HL-60/S4 treated with retinoic acid at 250 ng/mL for 4 days and 3 days (cell line): Measurements from ENCODE around the gene AHRR.

Experiments
- in situ Hi-C: fragments of 300-500 bp; cut with MboI; formaldehyde crosslinking; loops from 2 replicates; pipeline ENCODE4 v1.7.0; 2022; ENCODE audit warnings: low sequenced_read_pairs

Gene AHRR

DNA sequence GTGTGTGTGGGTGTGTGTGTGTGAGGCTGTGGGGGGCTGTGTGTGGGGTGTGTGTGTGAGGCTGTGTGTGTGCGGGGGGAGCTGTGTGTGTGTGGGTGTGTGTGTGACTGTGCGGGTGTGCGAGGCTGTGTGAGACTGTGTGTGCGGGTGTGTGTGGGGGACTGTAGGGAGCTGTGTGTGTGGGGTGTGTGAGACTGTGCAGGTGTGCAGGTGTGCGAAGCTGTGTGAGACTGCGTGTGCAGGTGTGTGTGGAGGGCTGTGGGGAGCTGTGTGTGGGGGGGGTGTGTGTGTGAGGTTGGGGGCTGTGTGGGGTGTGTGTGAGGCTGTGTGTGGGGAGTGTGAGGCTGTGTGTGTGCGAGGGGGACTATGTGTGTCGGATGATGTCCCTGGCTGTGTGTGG lies 23.2 kb downstream of the AHRR start:
- in situ Hi-C loops = no loop called here

DNA sequence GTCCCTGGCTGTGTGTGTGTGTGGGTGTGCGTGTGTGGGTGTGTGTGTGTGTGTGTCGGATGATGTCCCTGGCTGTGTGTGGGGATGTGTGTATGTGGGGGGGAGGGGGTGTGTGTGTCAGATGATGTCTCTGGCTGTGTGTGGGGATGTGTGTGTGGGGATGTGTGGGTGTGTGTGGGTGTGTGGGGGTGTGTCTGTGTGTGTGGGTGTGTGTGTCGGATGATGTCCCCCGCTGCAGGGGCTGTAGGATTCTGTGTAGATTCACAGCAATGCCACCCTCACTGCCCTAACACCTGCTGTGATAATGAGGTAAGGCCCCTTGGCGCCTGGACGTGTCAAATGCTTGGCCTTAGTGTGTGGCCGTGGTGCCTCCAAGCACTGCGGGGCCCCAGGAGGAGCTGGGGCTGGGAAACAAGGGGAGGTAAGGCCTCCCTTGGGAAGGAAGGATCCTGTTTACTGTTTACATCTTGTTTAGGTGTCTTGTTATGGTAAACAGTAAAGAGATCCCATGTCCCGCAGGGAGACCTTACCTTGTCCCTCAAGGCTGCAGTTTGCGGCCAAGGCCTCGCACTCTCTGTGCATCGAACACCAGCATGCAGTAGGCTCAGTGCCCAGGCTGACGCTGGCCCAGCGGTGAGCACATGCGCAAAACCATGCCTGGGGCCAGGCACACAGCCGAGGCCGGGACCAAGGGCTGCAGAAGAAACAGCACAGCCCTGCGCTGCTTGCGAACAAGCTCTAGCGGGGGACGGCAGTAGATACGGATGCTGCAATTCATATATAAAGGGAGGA lies 24.1 kb downstream of the AHRR start:
- in situ Hi-C loops = no loop called here

DNA sequence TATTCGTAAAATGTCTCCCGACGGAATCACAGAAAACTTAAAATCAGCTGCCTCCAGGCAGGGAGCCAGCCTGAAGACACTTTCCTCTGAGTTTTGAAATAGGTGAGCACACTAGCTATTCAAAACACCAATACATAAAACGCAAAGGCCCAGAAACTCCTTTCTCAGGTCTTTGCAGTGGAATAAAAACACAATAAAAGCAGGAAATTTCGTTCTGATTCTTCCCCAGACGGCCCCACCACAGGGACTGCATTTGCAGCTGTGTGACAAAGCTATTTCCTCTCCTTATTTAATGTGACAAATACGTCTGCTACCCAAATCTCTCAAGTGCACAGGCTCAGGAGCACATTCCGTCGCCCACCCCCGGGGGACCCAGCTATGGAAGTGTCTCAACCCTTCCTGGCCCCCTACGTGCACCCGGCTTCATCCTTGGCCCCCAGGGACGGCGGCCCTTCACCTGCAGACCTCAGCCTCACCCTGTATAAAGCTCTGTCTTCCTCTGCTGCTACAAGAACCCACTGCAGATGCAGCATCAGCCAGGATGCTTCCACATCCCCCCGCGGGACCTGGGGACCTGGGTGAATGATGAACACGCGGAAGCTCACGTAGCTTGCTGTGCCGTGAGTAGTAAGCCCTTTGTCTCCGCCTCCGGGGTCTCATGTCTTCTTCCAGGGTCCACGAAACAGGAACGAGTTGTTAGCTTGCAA lies 24.9 kb downstream of the AHRR start:
- in situ Hi-C loops = no loop called here

DNA sequence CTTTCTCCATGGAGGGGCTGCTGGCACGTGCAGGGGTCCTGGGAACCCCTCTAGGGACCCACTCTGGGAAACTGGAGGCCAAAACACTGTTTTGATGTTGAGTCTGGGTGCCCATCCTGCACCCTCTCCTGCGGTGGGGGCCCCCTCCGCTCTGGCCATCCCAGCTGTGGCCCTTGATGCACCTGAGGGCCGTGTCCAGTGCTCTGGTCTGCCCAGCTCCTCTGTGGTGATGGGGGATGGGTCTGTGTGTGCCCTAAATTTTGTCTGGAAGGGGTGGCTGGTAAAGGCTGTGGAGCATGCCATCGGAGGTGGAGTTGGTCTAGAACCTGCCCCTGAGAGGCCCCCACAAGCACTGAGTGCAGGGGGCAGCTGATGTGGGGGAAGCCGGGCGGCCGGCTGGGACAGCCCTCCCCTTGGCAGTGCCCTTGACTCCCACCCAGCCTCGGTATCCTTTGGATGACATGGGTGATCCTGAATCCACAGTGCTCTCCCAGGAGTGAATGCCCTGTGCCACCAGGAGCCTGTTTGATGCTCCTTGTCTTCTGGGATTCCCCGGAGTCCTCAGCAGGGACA lies 26.3 kb downstream of the AHRR start:
- in situ Hi-C loops = no loop called here

DNA sequence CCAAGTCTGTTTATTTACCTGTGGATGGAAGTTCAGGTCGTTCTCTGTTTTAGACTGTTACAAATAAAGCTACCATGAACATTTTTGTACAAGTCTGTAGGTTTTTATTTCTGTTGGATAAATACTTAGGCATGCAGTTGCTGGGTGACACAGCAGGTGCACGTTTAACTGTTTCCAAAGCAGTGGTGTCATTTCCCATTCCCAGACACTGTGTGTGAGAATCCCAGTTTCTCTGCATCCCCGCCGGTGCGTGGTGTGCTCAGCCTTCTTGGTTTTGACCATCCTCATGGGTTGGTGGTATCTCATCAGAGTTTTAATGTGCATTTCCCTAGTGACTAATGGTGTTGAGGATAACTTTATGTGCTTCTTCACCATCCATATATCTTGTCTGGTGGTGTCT lies 27.2 kb downstream of the AHRR start:
- in situ Hi-C loops = no loop called here

DNA sequence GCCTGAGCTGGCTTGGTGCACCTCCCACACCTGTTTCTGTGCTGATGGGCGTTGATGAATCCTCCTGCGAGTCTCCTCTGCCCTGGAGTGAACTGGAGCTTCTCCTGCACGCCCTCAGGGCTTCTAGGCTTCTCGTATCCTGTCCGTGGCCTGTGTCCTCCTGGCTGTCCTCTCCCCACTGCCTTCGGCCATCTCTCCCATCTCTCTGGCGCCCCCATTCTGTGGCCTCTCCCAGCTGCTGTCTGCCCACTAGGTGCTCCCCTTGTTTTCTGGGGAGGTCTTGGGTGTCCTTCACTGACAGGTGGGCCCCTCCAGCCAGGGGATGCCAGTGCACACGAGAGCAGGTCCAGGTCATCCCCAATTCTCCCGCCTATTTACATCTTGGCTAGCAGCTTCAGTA lies 28.8 kb downstream of the AHRR start:
- in situ Hi-C loops = no loop called here

DNA sequence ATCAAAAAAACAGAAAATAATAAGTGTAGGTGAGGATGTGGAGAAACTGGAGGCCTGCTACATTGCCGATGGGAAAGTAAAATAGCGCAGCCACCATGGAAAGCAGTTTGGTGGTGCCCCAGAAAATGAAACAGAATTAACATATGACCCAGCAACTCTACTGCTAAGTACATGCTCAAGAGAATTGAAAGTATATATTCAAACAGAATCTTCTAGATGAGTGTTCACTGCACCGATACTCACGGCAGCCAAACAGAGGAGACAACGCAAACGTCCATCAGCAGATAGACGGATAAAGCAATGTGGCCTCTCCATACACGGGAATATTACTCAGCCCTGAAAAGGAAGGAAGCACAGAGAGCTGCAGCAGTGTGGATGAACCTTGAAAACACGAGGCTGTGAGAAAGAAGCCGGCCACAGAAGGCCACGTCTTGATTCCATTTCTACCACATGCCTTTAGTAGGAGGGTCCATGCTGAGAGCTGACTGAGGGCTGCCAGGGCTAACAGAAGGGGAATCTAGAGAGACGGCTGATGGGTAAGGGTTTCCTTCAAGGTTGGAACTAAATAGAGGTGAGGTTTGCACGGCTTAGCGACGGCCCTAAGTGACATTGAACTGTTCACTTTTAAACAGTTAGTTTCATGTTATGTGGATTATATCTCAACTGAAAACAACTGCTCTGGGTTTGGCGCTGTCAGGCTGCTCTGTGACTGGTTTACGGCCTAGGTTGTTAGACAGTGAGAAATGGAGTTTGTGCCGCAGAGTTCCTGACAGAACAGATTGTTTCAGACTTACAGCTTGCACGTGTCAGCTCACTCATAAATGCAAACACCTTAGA lies 29.8 kb downstream of the AHRR start:
- in situ Hi-C loops = no loop called here

DNA sequence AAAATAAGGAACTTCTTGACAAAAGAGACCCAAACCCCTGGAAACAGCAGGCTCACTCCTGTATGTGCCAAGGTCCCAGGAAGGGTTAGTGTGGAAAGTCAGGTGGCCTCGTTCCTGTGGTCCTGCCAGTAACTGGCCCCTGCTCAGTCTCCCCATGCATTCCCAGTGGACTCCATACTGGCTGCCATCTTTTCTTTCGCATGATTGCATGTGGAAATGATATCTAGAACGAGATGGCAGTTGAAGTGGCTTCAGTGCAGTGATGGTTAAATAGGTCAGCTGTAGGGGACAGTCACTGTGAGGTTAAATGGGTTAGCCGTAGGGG lies 30.4 kb downstream of the AHRR start:
- in situ Hi-C loops = no loop called here

DNA sequence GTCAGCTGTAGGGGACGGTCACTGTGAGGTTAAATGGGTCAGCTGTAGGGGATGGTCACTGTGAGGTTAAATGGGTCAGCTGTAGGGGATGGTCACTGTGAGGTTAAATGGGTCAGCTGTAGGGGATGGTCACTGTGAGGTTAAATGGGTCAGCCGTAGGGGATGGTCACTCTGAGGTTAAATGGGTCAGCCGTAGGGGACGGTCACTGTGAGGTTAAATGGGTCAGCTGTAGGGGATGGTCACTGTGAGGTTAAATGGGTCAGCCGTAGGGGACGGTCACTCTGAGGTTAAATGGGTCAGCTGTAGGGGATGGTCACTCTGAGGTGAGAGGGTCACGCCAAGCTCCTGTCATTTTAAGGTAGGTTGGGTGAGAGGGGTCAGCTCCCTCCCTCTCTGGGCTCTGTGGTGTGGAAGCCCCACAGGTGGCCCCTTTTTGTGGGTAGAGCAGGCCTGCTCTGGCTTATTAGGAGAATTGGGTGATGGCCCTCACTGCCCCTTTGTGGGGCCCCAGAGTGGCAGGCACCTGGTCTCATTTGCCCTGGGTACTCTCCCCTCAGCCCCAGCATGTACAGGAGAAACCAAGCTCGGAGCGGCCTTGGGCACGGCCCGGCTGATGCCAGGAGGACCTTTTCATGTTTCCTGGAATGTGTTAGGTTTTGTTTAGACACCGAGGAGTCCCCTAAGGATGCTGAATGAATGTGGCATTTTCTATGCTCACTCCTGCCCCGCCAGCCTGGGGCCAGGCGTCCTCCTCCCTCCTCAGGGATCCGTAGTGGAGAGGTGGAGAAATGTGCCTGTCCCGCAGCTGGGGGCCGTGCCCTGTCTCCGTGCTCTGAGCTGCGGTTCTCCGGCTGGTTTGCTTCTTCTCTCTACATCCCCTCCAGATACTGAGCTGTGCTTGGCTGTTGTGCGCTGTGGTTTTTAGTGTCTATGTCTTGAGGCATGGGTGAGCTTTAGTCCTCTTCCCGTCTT lies 31.4 kb downstream of the AHRR start:
- in situ Hi-C loops = no loop called here

DNA sequence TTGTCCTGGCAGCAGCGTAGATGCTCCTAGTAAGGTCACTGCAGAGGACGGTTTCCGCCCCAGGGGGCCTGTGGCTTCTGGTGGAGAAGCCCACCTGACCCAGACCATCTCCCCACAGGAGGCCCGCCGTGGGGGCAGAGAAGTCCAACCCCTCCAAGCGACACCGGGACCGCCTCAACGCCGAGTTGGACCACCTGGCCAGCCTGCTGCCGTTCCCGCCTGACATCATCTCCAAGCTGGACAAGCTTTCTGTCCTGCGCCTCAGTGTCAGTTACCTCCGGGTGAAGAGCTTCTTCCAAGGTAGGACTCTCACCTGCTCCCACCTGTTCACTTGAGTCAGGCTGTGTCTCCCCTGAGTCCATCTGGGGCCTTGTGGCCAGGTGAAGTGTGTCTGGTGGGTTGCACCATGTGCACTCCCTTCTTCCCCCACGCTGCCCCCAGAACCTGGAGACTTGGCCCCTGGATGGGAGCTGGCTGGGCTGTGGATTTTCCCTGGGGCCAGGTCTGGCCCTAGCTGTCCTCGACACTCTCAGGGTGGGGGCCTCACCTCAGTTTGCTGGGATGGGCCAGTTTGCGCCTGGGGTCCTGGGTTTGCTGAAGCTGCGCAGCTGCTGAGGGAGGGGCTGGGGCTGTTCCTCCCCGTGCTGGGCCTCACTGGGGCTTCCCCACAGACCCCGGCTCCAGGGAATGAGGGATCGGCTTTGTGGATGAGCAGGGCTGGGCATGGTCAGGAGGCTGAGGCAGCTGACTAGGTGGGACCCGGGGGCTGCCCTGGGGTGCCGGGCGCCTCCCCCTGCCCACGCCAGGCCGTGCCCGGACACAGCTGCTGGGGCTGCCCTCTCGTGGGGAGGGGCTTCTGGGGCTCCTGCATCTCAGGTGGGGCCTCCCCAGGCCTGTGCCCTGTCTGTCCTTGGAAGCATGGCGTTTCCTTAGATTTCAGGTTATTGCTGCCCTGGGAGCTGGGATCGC lies 32.4 kb downstream of the AHRR start:
- in situ Hi-C loops = no loop called here

DNA sequence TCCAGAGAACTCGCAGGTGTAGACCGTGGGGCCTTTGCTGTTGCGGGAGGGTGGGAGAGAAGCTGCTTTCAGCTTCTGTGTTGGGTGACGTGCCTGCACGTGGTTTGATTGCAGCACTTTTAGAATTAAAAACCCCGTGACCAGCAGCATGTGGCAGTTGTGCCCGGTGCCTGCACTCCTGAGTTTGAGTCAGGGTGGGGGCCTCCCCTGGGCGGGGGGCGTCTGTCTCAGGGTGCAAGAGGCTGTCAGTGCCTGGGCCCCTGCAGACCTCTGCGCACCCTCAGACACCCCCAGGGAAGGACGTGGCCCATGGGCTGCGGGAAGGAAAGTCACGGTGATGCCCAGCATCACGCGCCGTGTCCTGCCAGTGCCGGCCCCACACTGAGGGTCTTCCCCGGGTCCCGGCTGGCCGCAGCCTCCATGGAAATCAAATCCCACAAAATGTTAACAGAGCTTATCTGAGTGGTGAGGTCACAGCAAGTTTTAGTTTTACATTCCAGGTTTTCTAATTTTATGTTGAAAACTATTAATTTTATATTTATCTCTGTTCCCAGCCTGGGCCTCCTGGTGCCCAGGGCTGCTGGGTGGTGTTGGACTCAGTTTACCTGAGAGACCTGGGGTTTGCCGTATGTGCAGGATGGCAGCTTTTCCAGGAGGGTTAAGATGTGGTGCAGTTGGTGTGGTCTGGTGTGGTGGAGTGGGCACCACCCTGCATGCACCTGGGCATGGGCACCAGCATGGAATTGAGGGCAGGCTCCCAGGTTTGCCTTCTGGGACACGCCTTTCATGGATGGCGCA lies 33.3 kb downstream of the AHRR start:
- in situ Hi-C loops = no loop called here

DNA sequence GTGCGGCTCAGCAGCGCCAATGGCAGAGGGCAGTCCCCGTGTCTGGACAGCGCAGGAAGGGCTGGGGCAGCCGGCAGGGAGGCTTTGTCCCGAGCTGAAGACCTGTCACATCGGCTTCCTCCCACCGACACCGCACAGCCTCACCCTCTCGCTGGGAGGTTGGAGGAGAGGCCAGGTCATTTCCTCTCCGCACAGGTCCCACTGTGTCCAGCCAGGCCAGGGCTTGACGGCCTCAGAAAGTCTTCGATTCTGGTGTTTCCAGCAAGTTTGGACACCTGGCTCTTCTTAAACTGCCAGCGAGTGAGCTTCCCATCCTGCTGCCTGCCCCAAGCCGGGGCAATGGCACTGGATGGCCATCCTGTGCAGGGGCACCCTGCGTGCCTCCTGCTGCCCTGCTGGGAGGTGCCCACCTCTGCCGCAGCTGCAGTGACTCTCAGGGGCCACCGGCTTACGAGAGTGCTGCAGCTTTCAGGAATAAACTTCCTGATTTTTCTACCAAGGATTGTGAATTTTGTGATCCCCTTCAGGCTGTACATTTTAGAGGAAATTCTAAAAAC lies 33.9 kb downstream of the AHRR start:
- in situ Hi-C loops = no loop called here

DNA sequence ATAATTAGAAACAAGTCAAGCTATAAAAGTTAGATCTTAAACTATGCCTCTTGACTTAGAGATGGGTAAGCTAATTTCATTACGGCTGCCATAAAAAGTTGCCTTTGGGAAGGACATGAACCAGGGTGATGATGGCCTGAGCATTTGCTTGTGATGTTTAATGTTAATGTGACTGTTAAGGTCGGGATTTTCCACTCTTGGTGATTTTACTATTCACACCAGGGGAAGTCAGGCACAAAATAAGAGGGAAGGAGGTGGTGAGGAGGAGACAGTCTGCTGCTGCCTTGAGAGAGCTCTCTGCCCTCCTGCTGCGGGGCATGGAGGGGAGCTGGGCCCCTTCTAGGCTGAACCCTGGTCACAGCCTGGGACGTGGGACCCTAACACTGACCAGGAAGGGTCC lies 34.4 kb downstream of the AHRR start:
- in situ Hi-C loops = no loop called here

DNA sequence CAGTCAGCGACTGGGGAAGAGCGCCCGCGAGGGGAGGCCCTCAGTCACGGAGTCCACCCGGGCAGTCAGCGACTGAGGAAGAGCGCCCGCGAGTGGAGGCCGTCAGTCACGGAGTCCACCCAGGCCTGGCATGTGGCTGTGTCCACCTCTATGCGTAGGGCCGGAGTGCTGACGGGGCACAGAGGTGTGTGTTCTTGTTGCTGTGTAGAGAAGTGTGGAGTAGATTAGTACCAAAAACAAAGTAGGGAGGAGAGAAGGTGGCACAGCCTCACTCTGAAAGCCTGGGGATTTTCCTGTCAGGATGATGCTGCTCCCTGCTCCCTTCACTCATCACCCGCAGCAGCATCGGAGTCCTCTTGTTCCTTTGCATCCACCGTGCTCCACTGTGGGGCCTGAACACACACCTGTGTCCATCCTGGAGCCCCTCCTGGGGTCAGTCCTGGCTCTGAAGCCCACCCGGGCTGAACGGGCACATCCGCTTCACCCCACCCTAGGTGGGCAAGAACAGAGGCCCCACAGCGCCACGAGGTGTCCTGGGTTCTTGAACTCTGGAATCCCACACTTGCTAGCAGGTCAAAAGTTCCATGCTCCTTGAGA lies 37.9 kb downstream of the AHRR start:
- in situ Hi-C loops = no loop called here

DNA sequence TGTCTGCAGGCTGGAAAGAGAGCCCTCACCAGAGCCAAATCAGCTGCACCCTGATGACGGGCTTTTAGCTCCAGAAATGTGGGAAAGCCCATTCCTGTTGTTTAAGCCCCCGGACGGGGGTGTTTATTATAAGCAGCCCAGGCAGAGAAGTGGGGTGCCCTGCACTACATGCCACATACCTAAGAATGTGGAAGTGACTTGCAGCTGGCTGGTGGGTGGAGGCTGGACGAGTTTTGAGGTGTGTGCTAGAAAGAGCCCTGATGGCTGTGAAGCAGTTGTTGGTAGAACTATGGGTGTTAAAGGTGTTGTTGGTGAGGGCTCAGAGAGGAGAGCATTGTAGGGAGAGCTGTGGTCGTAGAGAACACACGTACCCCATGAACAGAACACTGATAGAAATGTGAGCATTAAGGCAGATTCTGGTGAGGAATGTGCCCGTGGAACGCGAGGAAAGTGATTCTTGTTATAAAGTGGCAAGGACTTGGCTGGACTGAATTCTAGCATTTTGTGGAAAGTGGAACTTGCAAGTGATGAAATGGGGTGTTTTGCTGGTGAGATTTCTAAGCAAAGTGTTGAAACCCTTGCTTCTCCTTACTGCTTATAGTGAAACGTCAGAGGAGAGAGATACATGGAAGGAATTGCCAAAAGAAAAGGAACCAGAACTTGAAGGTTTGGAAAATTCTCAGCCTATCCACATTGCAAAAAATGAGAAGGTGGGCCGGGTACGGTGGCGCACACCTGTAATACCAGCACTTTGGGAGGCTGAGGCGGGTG lies 38.9 kb downstream of the AHRR start:
- in situ Hi-C loops = no loop called here

DNA sequence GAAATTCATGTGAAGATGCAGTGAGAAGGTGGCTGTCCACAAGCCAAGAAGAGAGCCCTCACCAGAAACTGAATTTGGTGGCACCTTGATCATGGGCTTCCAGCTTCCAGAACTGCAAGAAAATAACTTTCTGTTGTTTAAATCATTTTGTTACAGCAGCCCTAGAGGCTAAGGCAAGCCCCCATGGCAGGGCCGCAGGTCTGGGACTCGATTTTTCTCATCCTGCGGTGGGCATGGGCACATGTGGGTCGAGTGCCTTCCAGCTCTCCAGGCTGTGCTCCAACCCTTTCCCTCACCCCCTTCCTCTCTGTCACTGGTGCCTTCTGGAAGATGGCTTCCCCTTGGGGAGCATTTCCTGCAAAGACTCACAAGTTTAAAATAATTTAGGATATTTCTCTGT lies 40.7 kb downstream of the AHRR start:
- in situ Hi-C loops = no loop called here
